ENCODE measurements around the gene DENND1B.

DNA sequence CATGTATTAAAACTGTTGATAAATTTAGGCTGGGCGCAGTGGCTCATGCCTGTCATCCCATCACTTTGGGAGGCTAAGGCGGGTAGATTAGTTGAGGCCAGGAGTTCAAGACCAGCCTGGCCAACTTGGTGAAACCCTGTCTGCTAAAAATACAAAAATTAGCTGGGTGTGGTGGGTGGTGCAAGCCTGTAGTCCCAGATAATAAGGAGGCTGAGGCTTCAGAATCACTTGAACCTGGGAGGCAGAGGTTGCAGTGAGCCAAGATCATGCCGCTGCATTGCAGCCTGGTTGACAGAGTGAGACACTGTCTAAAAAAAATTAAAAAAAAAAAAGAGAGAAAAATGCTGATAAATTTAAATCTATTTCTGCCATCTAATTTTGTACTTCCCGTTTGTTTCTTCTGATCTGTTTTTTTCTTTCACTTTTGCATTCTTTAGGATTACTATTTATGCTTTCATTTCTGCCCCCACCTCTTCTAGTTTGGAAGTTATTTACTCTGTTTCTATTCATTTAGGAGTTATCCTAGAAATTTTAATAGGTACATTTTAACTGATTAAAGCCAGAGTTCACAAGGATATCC lies 3.2 kb upstream of the DENND1B start:
- TF ChIP-seq, protein P1, sequence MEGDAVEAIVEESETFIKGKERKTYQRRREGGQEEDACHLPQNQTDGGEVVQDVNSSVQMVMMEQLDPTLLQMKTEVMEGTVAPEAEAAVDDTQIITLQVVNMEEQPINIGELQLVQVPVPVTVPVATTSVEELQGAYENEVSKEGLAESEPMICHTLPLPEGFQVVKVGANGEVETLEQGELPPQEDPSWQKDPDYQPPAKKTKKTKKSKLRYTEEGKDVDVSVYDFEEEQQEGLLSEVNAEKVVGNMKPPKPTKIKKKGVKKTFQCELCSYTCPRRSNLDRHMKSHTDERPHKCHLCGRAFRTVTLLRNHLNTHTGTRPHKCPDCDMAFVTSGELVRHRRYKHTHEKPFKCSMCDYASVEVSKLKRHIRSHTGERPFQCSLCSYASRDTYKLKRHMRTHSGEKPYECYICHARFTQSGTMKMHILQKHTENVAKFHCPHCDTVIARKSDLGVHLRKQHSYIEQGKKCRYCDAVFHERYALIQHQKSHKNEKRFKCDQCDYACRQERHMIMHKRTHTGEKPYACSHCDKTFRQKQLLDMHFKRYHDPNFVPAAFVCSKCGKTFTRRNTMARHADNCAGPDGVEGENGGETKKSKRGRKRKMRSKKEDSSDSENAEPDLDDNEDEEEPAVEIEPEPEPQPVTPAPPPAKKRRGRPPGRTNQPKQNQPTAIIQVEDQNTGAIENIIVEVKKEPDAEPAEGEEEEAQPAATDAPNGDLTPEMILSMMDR (IDR thresholded peaks at IDR 0.05): no peak
- TF ChIP-seq POLR2A (IDR thresholded peaks at IDR 0.05): no peak
